Fibroblast of lung (primary cell): ENCODE data around the gene PRR5L.

Source experiments
- EZH2 ChIP-seq: IDR thresholded peaks from 2 replicates; pipeline ENCODE4 v1.5.1; 2012; ENCODE audit warnings: low read length, control low read depth, mild to moderate bottlenecking; ENCODE audit errors: missing control alignments
- TF ChIP-seq, protein P1 (sequence below), 2 donors: IDR thresholded peaks in 1 of 2; conservative IDR thresholded peaks in 1 of 2; 1 replicate in 1 of 2; 2 replicates in 1 of 2; pipeline ENCODE4 v1.5.1; 2011 to 2012; ENCODE audit warnings: low read length in 2 of 2, control low read depth in 1 of 2, inconsistent platforms in 1 of 2, low read depth in 1 of 2, mild to moderate bottlenecking in 1 of 2

GRCh38 chr11:36342327-36342726, 46.2 kb downstream of the PRR5L start:
- TF ChIP-seq, protein P1, sequence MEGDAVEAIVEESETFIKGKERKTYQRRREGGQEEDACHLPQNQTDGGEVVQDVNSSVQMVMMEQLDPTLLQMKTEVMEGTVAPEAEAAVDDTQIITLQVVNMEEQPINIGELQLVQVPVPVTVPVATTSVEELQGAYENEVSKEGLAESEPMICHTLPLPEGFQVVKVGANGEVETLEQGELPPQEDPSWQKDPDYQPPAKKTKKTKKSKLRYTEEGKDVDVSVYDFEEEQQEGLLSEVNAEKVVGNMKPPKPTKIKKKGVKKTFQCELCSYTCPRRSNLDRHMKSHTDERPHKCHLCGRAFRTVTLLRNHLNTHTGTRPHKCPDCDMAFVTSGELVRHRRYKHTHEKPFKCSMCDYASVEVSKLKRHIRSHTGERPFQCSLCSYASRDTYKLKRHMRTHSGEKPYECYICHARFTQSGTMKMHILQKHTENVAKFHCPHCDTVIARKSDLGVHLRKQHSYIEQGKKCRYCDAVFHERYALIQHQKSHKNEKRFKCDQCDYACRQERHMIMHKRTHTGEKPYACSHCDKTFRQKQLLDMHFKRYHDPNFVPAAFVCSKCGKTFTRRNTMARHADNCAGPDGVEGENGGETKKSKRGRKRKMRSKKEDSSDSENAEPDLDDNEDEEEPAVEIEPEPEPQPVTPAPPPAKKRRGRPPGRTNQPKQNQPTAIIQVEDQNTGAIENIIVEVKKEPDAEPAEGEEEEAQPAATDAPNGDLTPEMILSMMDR (conservative IDR thresholded peaks at IDR 0.05 in 1 of 2, IDR thresholded peaks at IDR 0.05 in 1 of 2; ENCODE audit: low read depth in 1 of 2, low read length in 2 of 2) = no peak
- no peak for TF ChIP-seq EZH2
